ENCODE results near the gene NT5DC2.

Gene NT5DC2

GRCh38 chr3:52506266-52506966 is 27.2 kb downstream of the NT5DC2 start:
- no peak for DNase-seq

GRCh38 chr3:52504977-52505376 is 28.7 kb downstream of the NT5DC2 start:
- no peak for DNase-seq

DNA sequence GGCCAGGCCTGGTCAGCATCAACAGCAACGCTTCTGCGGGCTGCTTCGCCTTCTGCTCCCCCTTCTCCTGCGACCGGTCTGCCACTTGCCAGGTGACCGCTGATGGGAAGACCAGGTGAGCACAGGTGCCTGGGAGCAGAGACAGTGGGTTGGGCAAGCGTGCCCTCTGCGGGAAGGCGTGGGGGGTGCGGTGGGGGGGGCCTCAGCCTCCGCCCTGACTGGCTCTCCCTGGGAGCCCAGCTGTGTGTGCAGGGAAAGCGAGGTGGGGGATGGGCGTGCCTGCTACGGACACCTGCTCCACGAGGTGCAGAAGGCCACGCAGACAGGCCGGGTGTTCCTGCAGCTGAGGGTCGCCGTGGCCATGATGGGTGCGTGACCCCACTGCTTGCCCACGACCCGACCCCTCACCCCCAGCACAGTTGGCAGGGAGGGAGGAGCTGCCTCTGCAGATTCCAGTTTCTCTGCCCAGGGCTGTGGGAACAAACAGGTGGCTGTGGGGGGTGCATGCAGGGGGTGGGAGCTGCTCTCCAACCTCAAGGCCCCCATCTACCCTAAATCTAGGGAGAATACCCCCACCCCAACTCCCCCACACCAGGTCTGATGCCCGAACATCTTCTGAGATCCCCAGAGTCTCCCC is 29.8 kb downstream of the NT5DC2 start:
- no peak for DNase-seq

DNA sequence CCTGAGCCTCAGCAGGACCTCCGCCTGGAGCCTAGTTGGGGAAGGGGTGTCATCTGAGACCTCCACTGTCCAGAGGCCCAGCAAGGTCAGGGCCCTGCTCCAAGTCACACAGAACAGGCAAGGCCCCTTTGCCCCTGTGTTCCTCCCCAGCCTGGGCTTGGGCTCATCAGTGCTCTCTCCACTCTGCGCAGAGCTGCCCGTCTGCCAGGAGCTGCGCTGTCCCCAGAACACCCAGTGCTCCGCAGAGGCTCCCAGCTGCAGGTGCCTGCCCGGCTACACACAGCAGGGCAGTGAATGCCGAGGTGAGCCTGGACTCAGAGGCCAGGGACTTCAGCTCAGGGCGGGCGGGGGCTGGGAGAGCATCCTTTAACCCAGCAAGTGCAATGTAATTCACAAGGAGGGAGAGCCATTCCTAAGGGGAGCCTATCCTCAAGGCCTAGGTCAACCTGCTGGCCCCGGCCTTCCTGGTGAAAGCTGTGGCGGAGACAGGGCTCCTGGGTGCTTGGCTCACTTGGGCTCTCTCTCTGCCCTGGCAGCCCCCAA is 30.8 kb downstream of the NT5DC2 start:
- no peak for DNase-seq

- no peak for DNase-seq
Measured at GRCh38 chr3:52502001-52502400, 31.7 kb downstream of the NT5DC2 start.

- no peak for DNase-seq
Measured at GRCh38 chr3:52501046-52501445, 32.6 kb downstream of the NT5DC2 start.

GRCh38 chr3:52498137-52499054 is 35.3 kb downstream of the NT5DC2 start:
- DNase-seq: no peak

DNA sequence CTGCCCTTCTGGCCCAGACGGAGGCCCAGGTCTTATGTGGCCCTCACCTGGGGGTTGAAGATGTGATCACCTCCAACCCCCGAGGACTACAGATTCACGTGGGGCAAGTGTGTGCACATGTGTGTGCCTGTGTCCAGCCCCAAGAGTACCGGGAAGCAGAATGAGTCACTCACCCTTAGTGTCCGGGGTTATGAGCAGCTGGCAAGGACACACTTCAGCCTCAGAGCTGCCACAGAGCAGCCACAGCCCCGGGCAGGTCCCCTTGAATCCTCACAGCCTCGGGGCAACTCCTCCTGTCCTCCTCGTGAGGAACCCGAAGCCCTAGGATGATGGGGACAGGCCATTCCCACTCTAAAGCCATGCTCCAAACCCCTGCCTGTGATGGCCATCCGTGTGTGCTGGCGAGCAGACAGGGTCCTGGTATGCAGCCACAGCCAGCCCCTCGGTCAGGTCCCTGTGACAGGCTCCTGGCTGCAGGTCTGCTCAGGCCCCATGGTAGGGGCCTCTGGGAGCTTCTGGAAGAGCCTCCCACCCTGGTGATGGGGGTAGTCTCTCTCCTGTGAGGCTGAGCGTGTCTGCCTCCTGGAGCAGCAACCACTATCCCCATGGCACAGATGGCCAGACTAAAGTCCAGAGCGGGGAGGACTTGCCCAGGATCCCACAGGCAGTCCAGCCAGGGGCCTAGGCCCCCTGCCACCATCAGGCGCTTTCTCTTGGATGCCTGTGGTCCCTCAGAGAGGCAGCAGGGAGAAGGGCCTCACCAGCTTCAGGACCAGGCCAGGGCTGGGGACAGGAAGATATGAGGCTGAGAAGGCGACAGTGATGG is 37.7 kb downstream of the NT5DC2 start:
- DNase-seq: peak; percentile 41

DNA sequence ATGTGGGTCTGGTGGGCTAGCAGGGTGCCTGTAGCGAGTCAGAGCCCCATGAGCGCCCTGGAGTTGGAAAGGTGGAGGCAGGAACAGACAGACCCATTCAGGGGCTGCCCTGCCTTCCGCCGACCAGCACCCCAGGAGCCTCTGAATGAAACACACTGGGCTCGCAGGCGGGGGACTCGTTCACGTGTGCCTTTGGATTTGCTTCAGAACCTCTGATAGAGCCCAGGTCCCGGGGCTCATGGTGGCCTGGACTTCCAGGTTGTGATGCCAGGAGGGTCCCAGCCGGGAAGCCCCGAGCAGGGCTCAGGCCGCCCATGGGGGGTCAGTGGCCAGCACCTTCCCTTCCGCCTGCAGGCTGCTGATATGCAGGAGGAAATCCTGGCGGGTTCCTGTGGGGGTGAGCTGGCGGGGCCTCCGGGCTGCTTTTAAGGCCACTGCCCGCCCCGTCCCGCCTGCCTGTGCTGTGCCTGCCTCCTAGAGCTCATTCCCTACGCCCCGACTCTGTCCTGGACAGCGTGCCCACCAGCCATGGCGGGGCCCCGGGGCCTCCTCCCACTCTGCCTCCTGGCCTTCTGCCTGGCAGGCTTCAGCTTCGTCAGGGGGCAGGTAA is 38.7 kb downstream of the NT5DC2 start, which contains the start of gene STAB1:
TSS of gene STAB1 (plus strand) at position 453 of the 610 bp plus-strand sequence. CDS start at position 529, 76 bp downstream.
- no peak for DNase-seq

GRCh38 chr3:52494445-52494844 is 39.2 kb downstream of the NT5DC2 start:
- DNase-seq: no peak

DNA sequence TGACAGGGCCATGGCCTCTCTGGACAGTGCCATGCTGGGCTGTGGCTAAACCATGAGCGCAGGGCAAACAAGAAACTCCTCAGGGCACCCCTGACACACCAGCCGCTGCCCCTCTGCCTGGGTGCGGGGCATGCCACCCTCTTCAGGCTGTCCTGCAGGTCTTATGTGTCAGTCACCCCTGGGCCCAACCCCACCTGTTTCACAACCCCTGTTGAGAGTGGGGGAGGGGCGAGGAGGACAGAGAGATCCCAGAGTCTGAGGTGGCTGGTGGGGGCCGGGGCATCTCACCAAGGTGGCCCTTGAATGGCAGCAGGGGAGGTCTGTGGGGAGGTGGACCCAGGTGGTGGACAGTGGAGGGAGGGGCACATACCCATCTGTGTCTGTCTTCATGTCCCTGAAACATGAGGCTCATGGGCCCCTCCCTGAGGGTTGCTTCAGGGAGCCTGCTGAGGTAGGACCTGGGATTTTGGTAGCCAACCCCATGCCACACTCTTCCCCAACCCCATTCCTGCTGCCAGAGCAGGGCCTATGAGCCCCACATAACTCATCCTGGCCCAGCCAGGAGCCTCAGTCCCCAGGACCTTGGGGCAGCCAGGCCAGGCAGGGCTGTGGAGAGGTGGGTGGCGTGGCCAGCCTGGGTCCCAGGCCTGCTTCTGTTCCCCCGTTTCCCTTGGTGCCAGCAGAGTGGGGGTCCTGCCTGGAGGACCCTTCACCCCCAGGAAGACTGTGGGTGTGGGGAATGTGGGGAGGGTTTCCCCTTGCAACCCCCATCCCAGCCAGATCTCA is 40.2 kb downstream of the NT5DC2 start:
- DNase-seq: no peak

DNA sequence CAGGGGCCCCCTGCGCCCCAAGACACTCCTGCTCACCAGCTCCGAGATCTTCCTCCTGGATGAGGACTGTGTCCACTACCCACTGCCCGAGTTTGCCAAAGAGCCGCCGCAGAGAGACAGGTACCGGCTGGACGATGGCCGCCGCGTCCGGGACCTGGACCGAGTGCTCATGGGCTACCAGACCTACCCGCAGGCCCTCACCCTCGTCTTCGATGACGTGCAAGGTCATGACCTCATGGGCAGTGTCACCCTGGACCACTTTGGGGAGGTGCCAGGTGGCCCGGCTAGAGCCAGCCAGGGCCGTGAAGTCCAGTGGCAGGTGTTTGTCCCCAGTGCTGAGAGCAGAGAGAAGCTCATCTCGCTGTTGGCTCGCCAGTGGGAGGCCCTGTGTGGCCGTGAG is 41.6 kb downstream of the NT5DC2 start:
- no peak for DNase-seq

GRCh38 chr3:52490939-52491526 is 42.6 kb downstream of the NT5DC2 start:
- DNase-seq: no peak

- DNase-seq: no peak
Measured at GRCh38 chr3:52490035-52490938, 43.4 kb downstream of the NT5DC2 start.

DNA sequence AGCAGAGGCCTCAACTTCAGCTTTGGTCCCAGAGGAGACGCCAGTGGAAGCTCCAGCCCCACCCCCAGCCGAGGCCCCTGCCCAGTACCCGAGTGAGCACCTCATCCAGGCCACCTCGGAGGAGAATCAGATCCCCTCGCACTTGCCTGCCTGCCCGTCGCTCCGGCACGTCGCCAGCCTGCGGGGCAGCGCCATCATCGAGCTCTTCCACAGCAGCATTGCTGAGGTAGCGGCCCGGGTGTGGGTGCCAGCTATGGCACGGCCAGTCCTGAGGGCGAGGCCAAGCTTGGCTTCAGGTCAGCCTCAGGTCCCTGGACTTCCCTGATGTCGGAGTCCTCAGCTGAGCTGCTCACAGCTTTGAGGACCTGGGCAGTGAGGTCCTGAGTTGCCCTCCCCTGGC is 44.2 kb downstream of the NT5DC2 start:
- no peak for DNase-seq

DNA sequence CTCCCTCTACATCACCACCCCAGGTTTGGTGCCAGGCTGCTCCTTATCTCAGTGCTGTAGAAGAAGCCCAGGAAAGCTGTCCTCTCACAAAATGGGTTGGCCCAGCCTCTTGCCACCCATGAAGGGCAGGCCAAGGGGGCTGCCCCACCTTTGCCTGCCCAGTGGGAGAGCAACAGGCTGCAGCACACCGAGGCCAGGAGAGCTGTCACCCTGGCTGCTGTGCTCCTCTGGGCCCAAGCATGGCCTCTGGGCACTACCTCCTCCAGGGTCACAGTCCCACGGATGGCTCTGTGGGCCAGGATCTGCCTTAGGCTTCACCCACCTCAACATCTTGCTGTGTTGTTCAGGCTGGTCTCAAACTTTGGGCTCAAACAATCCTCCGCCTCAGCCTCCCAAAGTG is 44.9 kb downstream of the NT5DC2 start:
- no peak for DNase-seq

DNA sequence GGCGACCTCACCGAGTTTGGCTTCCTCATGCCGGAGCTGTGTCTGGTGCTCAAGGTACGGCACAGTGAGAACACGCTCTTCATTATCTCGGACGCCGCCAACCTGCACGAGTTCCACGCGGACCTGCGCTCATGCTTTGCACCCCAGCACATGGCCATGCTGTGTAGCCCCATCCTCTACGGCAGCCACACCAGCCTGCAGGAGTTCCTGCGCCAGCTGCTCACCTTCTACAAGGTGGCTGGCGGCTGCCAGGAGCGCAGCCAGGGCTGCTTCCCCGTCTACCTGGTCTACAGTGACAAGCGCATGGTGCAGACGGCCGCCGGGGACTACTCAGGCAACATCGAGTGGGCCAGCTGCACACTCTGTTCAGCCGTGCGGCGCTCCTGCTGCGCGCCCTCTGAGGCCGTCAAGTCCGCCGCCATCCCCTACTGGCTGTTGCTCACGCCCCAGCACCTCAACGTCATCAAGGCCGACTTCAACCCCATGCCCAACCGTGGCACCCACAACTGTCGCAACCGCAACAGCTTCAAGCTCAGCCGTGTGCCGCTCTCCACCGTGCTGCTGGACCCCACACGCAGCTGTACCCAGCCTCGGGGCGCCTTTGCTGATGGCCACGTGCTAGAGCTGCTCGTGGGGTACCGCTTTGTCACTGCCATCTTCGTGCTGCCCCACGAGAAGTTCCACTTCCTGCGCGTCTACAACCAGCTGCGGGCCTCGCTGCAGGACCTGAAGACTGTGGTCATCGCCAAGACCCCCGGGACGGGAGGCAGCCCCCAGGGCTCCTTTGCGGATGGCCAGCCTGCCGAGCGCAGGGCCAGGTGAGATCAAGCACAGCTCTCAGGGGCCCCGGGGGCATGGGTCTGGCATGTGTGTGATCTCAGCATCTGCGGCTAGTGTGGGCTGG is 45.6 kb downstream of the NT5DC2 start:
- DNase-seq: no peak

- no peak for DNase-seq
Measured at GRCh38 chr3:52487050-52487787, 46.4 kb downstream of the NT5DC2 start.

All from T1000 (cell line).